PC-9 (cell line): ENCODE results near the gene RPS6KB1. TPM values are rescaled to one million over a fixed set of nuclear protein-coding genes. Genes with fewer than 3 reads are reported as not detected.

Source experiments
- Bru-seq: library from RNA; stranded (reverse); fragments of 400-500 nt; gene quantifications from one replicate; lab custom pipeline; 2021; lab: Mats Ljungman, UMichigan
- BruChase-seq, 2 experiments: library from RNA; stranded (reverse); fragments of 400-500 nt; gene quantifications; one replicate each; lab custom pipeline; 2021; lab: Mats Ljungman, UMichigan
- BruUV-seq: library from RNA; stranded (reverse); fragments of 400-500 nt; replicated peaks from 2 replicates; lab custom pipeline; 2021; lab: Mats Ljungman, UMichigan
- CTCF ChIA-PET: fragments of 300-600 bp; sonication (Branson Sonifier 250); formaldehyde crosslinking; loops from one replicate; lab custom pipeline; 2022; ENCODE audit warnings: antibody characterized with exemption; lab: Charles Lee
- POLR2A ChIA-PET: fragments of 300-600 bp; sonication (Branson Sonifier 250); formaldehyde crosslinking; loops from one replicate; lab custom pipeline; 2022; ENCODE audit warnings: antibody characterized with exemption; ENCODE audit not compliant: unreplicated experiment; lab: Charles Lee
- DNase-seq, 2 experiments: peaks; one replicate each; pipeline versions ENCODE4 v3.0.0 to v3.0.0-alpha.2; 2015 to 2022; ENCODE audit warnings: mixed read lengths in 1 of 2
- H2AFZ ChIP-seq: fragments of 200-600 bp; sonication (generic); 2 replicates; pipeline ENCODE4 v1.8.1; 2017; ENCODE audit warnings: antibody characterized with exemption
- H3F3A ChIP-seq: fragments of 200-600 bp; sonication (generic); 2 replicates; pipeline ENCODE4 v1.8.1; 2017; ENCODE audit warnings: antibody characterized with exemption, mild to moderate bottlenecking, low read depth; ENCODE audit not compliant: insufficient read depth
- H3K27ac ChIP-seq: fragments of 200-600 bp; sonication (generic); 2 replicates; pipeline ENCODE4 v1.6.1; 2016; ENCODE audit warnings: mixed run types
- H3K27me3 ChIP-seq: fragments of 200-600 bp; sonication (generic); 2 replicates; pipeline ENCODE4 v1.6.1; 2016; ENCODE audit warnings: low read depth, mixed run types; ENCODE audit not compliant: insufficient read depth
- H3K36me3 ChIP-seq: fragments of 200-600 bp; sonication (generic); 2 replicates; pipeline ENCODE4 v1.6.1; 2016; ENCODE audit warnings: low read depth, mixed run types
- H3K4me1 ChIP-seq: fragments of 200-600 bp; sonication (generic); replicated peaks from 2 replicates; pipeline ENCODE4 v1.6.1; 2016; ENCODE audit warnings: mixed run types; ENCODE audit not compliant: insufficient read depth
- H3K4me2 ChIP-seq: fragments of 200-600 bp; sonication (generic); 2 replicates; pipeline ENCODE4 v1.6.1; 2017; ENCODE audit warnings: mixed run types
- H3K4me3 ChIP-seq: fragments of 200-600 bp; sonication (generic); 2 replicates; pipeline ENCODE4 v1.6.1; 2016; ENCODE audit warnings: mixed run types
- H3K79me2 ChIP-seq: fragments of 200-600 bp; sonication (generic); 2 replicates; pipeline ENCODE4 v1.6.1; 2017; ENCODE audit warnings: low read depth, mixed run types
- H3K9me2 ChIP-seq: fragments of 200-600 bp; sonication (generic); 2 replicates; pipeline ENCODE4 v1.8.1; 2017; ENCODE audit warnings: mild to moderate bottlenecking; ENCODE audit not compliant: insufficient read depth
- H3K9me3 ChIP-seq: fragments of 200-600 bp; sonication (generic); 2 replicates; pipeline ENCODE4 v1.8.1; 2016; ENCODE audit warnings: low read depth; ENCODE audit not compliant: insufficient read depth
- H4K20me1 ChIP-seq: fragments of 200-600 bp; sonication (generic); 2 replicates; pipeline ENCODE4 v1.8.1; 2017; ENCODE audit not compliant: insufficient read depth
- EZH2 ChIP-seq: fragments of 200-600 bp; sonication (generic); IDR thresholded peaks from 2 replicates; pipeline ENCODE4 v1.8.0; 2017; ENCODE audit warnings: antibody characterized with exemption, low read depth
- intact Hi-C: fragments of 100-400 bp; cut with micrococcal nuclease; formaldehyde crosslinking; loops from one replicate; pipeline ENCODE4 v1.10.0; 2022; ENCODE audit not compliant: unreplicated experiment
- long read RNA-seq: library from polyadenylated mRNA; stranded (forward); transcript quantifications from one replicate; pipeline ENCODE4 v2.0.0, GENCODE V29; 2022
- total RNA-seq: library from RNA; stranded (reverse); gene quantifications from 2 replicates; pipeline ENCODE4 v1.2.3, GENCODE V29; 2021
- TF ChIP-seq, protein P1 (sequence below): fragments of 200-600 bp; sonication (generic); conservative IDR thresholded peaks from 2 replicates; pipeline ENCODE4 v1.6.1; 2017; ENCODE audit warnings: mixed run types, antibody characterized with exemption, mild to moderate bottlenecking, moderate library complexity

The RPS6KB1 gene
- total RNA-seq (31.4 and 41.8 TPM in 2 replicates), Bru-seq, nascent RNA (percentile 83 among the genes with signal in this experiment), BruChase-seq, experiment 1, labeled RNA remaining after a 2-hour chase (percentile 90 among the genes with signal in this experiment), BruChase-seq, experiment 2, labeled RNA remaining after a 6-hour chase (percentile 83 among the genes with signal in this experiment)
- long read RNA-seq, full-length matches to known transcripts, result 29 of 39 reads
- long read RNA-seq, partial matches to known transcripts, result 2 of 39 reads
- long read RNA-seq, other reads (novel, unspliced or antisense), result 8 of 39 reads

DNA sequence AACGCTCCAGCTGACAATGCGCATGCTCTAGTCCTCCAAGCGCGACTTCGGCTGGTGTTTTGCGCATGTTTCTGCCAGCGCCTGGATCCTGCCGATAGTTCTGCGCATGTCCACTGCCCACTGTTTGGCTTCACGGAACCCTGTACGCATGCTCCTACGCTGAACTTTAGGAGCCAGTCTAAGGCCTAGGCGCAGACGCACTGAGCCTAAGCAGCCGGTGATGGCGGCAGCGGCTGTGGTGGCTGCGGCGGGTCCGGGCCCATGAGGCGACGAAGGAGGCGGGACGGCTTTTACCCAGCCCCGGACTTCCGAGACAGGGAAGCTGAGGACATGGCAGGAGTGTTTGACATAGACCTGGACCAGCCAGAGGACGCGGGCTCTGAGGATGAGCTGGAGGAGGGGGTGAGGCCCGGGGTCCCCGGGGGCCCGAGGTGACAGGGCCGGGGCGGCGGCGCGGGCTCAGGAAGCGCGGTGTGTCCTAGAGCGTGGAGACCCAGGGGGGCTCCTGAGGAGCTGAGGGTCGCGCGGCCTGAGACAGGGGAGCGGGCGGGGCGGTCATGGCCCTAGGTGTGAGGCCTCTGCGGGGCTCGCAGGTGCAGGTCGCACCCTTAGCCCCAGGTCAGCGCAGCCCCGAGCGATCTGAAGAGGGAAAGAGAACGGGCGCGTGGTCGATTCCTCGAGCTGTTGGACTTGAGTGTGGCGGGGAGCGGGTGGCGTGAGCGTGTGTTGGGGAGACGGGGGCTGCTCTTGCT is at the start of gene RPS6KB1, which contains the start of gene TUBD1:
Gene RPS6KB1 (plus strand): TSS at position 198 of the 752 bp plus-strand sequence. CDS start 64 bp downstream, at position 262.
Gene TUBD1 (minus strand): TSS at position 20 of the 752 bp plus-strand sequence. CDS start 1,941 bp downstream, outside the sequence.
- ChIA-PET POLR2A (interaction anchor here (0.5 to 0.7 kb wide), 6 partner anchors 9 to 139 kb away, joined by 3 to 20 read pairs (median 4); no protein-coding TSS in a partner anchor), CTCF (interaction anchor here (0.5 kb wide), 1 partner anchor 1208 kb away, joined by 3 read pairs; no protein-coding TSS in a partner anchor)
- BruUV-seq, result no TSS peak

DNA sequence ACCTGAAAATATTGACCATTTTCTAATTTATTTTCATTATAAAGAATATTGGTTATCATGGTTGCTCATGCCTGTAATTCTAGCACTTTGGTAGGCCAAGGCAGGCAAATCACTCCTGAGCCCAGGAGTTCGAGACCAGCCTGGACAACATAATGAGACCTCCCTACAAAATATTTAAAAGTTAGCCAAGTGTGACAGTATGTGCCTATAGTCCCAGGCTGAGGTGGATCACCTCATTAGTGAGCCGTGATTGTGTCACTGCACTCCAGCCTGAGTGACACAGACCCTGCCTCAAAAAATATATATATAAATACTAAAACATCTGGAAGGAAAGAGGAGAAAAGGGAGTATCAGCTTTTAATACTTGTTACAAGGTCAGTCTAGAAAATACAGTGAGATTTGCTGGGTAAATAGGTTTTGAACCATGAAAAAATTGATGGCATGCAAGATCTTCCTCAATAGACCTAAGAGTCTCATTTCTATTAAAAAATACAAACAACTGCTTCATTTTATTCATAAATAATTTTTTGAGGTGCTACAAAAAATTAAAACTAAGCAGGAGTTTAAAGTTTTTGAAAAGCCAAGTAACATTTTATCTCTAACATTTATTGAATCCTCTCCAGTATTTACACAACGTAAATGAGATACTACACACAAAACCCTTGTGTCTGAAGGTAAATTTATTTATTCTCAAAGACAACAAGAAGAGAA is 47.9 kb upstream of the RPS6KB1 start:
- peak; percentile 31 to 58 for DNase-seq
- intact Hi-C loops, result loop anchor here (1.0 to 2.0 kb wide), 3 partner anchors 14 to 92 kb away; no protein-coding TSS in a partner anchor
- peak overlapping the region; percentile 79 for H3K4me2 ChIP-seq
- BruUV-seq, result no TSS peak
- no peaks in the 10 kb centered on the region for H3K9me2 ChIP-seq
- peak overlapping the region; percentile 99 for H3K27ac ChIP-seq
- ChIA-PET POLR2A (interaction anchor here (0.5 to 1.6 kb wide), 13 partner anchors 8 to 137 kb away, joined by 3 to 37 read pairs (median 6); no protein-coding TSS in a partner anchor), CTCF (interaction anchor here (2.7 kb wide), 1 partner anchor 14 kb away, joined by 6 read pairs; no protein-coding TSS in a partner anchor)
- H3K4me1 ChIP-seq, result peaks cover 66% of the 10 kb centered on the region
- H3K4me3 ChIP-seq, result peak overlapping the region; percentile 7; the same call in 1 of the 2 replicates
- H3F3A ChIP-seq, result peaks cover 97% of the 10 kb centered on the region
- peaks cover 44% of the 10 kb centered on the region for H3K79me2 ChIP-seq
- no peak overlapping the region for H2AFZ ChIP-seq
- H3K27me3 ChIP-seq, result no peaks in the 10 kb centered on the region
- H3K9me3 ChIP-seq, result no peaks in the 10 kb centered on the region
- TF ChIP-seq, protein P1, sequence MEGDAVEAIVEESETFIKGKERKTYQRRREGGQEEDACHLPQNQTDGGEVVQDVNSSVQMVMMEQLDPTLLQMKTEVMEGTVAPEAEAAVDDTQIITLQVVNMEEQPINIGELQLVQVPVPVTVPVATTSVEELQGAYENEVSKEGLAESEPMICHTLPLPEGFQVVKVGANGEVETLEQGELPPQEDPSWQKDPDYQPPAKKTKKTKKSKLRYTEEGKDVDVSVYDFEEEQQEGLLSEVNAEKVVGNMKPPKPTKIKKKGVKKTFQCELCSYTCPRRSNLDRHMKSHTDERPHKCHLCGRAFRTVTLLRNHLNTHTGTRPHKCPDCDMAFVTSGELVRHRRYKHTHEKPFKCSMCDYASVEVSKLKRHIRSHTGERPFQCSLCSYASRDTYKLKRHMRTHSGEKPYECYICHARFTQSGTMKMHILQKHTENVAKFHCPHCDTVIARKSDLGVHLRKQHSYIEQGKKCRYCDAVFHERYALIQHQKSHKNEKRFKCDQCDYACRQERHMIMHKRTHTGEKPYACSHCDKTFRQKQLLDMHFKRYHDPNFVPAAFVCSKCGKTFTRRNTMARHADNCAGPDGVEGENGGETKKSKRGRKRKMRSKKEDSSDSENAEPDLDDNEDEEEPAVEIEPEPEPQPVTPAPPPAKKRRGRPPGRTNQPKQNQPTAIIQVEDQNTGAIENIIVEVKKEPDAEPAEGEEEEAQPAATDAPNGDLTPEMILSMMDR, result 0 out of 2 replicates have a peak, but pooled peaks have one; percentile 6
- TF ChIP-seq EZH2, result no peak
- H3K36me3 ChIP-seq, result peaks cover 22% of the 10 kb centered on the region
- H4K20me1 ChIP-seq, result peaks cover 12% of the 10 kb centered on the region

More for the DNA sequence above, at the start of gene RPS6KB1, which contains the start of gene TUBD1:
- H3K79me2 ChIP-seq, result peaks cover 73% of the 10 kb centered on the region
- no peaks in the 10 kb centered on the region for H3K9me3 ChIP-seq
- H2AFZ ChIP-seq, result peak within 1 kb of the TSS; percentile 83
- TF ChIP-seq, protein P1, result peak; percentile 19; the same call in 1 of the 2 replicates
- no peak for TF ChIP-seq EZH2
- peak within 1 kb of the TSS; percentile 40 for H3K27ac ChIP-seq
- peaks cover 12% of the 10 kb centered on the region for H3F3A ChIP-seq
- intact Hi-C loops, result loop anchor here (1.0 to 2.0 kb wide), 2 partner anchors 46 to 186 kb away; partner anchors contain the start of genes PTRH2 and VMP1
- H3K36me3 ChIP-seq, result 0 out of 2 replicates have a peak, but pooled peaks cover 2% of the 10 kb centered on the region
- H3K9me2 ChIP-seq, result no peaks in the 10 kb centered on the region
- peak; percentile 96 to 97 for DNase-seq
- H3K4me1 ChIP-seq, result peaks cover 24% of the 10 kb centered on the region
- peak within 1 kb of the TSS; percentile 75 for H3K4me3 ChIP-seq
- H4K20me1 ChIP-seq, result peaks cover 21% of the 10 kb centered on the region
- H3K27me3 ChIP-seq, result no peaks in the 10 kb centered on the region
- H3K4me2 ChIP-seq, result peak within 1 kb of the TSS; percentile 92
